ENCODE data around the gene MAEA.
"Not testable (repeated sequence)": the region's sequence is repeated elsewhere in the genome, so short reads cannot be mapped to it uniquely, and the experiment has no call there.

The MAEA gene

GRCh38 chr4:1321946-1322650, 32.4 kb downstream of the MAEA start:
- no peak for DNase-seq (ENCODE audit: low spot score)

DNA sequence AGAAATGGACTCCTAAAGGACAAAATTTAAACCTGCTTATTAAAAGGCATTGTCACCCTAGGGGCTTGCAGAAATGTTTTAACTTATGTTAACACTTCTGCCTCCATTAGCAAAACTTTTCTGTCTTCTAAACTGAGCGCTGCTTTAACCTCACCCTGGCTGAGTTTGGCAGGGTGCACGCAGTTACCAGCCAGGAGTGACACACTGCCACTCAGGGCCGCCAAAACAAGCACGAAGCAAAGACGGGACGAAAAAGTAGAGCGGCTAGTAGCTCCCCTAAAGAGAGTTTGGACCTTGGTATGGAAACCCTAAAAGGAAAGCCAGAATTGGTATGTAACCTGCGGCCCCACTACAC, 33.6 kb downstream of the MAEA start:
- DNase-seq (ENCODE audit: low spot score), result no peak

- no peak for DNase-seq (ENCODE audit: low spot score)
These were observed 34.1 kb downstream of the MAEA start for GRCh38 chr4:1323635-1324442.

DNA sequence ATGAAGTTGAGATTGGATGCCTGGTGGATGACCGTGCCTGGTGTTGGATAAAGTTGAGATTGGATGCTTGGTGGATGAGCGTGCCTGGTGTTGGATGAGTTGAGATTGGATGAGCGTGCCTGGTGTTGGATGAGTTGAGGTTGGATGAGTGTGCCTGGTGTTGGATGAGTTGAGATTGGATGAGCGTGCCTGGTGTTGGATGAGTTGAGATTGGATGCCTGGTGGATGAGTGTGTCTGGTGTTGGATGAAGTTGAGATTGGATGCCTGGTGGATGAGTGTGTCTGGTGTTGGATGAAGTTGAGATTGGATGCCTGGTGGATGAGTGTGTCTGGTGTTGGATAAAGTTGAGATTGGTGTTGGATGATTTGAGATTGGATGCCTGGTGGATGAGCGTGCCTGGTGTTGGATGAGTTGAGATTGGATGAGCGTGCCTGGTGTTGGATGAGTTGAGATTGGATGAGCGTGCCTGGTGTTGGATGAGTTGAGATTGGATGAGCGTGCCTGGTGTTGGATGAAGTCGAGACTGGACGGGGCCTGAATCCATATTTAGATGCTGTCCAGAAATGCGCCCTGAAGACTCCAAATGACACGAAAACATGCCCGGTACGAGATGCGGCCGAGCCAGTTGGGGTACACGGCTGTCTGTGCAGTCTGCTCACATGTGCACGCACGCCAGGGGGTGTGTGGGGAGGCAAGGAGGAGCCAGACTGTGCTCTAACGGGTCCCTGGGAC, 34.9 kb downstream of the MAEA start:
- not testable (repeated sequence) for DNase-seq (ENCODE audit: low spot score)

DNA sequence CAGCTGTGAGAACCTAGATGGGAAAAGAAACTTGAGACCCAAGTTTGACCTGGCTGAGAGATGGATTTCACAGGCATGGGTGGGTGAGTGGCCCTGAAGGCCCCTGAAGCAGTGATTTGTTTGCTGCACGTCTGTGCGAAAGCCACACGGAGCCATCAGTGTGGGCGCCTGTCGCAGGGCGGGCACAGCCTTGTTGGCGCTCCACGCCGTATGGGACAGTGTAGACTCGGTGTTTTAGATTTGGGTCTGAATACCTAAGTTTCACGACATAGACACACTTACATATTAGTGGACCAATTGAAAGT, 35.4 kb downstream of the MAEA start:
- no peak for DNase-seq (ENCODE audit: low spot score)

DNA sequence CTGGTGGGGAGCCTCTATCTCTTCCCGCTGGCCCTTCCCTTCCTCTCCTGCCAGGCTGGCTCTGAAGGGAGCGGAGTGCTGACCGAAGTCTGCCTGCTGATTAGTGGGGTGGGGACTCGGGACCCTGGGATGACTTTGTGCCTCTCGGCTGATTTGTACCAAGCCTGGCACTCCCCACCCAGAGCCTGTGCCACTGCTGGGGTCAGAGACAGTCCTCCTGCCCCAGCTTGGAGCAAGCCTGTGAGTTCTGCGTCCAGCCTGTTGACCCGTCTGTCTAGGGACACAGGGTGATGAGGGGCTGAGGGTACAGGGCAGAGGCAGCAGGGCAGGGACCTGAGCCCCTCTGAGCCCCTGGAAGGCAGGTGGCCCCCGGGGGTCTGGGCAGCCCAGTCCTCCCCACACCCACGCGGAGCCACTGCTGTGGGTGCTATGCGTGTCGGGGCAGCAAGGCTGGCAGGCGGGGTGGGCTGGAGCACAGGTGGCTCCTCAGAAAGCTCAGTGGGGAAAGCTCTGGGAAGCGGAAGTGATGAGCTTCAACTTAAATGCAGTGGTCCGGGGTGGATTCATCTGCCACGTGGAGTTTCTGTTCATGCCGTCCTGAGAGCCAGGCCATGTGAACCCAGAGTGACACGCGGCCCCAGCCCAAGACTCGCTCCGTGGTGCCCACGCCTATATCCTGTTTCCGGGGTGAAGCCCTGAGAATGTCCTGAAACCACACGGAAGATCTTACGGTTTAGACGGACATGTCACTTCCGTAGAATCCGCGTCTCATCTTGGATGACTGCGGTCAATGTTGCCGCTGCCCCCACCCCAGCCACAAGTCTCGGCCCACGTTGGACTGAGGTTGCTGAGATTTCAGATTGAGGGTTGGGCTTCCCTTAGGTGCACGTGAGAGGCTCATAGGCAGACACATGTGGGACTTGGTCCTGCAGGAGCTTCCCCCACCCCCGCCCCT, 36.3 kb downstream of the MAEA start:
- no peak for DNase-seq (ENCODE audit: low spot score)

- DNase-seq (ENCODE audit: low spot score), result no peak
These were observed 37.2 kb downstream of the MAEA start for GRCh38 chr4:1326751-1327525.

DNA sequence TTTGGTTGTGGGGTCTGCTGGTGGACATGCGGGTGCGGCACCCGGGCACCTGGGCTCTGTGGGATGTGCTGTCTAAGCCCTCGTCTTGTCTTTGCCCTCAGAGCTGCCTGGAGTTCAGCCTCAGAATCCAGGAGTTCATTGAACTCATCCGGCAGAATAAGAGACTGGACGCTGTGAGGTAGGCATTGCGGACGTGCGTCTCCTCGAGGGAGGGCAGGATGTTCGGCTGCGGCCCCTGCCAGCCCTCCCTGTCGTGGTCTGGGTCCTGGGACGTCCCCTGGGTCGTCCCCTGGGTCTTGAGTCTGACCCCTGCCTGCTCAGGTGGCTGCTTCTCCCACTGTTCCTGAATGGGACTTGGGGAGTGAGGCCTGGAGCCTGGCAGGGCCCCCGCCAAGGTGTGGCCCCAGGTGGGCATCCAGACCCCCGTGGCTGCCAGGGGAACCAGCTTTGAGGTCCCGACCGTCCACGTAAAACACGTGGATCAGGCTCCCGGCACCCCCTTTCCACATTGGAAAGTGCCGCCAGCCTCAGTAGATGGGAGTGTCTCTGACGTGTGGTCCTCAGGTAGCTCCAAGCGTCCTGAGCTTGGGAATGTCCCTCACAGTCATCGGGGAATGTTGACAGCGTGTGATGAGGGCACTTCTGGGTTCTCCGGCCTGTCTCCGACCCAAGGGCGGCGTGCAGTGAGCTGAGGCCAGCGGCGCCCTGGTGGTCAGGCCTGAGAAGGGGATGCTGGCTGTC, 38.0 kb downstream of the MAEA start:
- DNase-seq (ENCODE audit: low spot score), result no peak

DNA sequence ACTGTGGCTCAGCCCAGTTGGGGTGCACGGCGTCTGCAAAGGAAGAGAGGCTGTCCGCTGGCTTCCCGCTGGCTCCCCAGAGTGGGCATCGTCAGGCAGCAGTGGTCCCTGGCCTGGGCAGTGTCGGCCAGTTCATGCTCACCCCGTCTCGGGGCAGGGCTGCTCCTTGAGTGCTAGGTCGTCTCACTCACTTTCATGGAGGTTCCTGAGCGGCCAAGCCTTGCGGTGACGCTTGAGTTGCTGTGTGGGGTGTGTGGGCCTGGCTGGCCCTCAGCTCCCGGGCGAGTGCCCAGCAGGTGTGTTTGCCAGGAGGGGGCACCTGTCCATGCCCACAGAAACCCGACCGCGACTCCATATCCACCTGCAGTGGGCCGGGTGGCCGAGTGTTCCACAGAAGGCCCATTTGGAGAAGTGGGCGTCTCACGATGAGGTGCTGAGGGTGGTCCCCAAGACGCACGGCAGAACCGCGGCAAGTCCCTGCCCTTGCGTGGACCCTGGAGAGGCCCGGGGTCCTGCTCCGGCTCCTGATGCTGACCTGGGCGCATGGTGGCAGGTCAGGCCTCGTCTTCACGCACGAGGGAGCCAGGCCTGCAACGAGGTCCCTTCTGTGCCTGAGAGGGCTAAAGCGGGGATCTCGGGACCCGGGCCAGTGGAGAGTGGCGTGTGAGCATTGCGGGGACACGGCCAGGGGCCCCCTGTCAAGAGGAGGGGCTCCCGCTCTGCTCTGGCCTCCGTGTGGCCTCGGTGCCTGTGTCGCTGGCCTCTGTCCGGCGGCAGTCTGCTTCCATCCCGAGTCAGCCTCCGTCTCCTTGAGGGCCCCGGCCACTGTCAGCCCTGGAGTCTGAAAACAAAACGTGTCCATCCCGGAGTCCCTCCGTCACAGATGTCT, 38.8 kb downstream of the MAEA start:
- DNase-seq (ENCODE audit: low spot score), result no peak

DNA sequence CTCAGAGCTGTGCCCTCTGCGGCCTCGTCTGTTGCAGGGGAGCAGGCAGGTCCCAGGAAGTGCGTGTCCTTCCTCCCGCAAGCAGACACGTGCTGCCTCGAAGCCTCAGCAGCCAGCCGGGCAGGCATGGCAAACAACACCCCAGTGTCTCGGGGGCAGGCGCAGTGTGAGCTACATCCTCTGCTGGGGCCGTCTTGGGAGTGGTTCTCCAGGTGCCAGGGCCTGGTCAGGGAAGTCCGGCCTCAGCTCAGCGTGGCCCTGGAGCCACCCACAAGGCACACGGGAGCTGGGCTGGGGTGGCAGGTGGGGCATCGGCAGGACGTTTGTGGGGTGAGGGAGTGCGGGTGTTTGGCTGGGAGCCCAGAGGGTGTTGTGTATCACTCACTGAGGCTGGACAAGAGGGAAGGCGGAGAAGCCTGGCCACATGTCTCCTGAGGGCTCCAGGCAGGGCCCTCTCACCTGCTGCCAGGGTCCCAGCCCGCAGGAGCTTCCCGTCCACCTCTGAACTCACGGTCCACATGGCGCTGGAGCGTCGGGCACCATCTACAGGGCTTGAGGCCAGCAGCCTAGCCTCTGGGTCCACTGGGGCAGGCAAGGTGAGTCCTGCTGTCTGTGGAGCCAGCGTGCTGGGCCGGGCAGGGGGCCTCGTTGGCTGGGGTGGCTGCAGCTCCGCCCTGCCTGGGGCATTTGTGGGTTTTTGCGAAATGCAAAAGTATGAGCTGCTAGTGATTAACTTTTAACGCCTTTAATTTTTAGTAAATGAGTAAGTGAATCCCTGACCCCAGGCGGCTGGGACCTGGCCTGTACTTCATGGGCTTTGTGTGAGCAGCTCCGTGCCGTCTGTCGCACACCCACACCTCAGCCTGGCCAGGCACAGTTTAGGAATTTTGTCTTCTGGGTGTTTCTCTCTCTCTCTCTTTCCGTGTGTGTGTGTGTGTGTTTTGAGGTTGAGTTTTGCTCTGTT, 40.0 kb downstream of the MAEA start:
- DNase-seq (ENCODE audit: low spot score), result no peak

DNA sequence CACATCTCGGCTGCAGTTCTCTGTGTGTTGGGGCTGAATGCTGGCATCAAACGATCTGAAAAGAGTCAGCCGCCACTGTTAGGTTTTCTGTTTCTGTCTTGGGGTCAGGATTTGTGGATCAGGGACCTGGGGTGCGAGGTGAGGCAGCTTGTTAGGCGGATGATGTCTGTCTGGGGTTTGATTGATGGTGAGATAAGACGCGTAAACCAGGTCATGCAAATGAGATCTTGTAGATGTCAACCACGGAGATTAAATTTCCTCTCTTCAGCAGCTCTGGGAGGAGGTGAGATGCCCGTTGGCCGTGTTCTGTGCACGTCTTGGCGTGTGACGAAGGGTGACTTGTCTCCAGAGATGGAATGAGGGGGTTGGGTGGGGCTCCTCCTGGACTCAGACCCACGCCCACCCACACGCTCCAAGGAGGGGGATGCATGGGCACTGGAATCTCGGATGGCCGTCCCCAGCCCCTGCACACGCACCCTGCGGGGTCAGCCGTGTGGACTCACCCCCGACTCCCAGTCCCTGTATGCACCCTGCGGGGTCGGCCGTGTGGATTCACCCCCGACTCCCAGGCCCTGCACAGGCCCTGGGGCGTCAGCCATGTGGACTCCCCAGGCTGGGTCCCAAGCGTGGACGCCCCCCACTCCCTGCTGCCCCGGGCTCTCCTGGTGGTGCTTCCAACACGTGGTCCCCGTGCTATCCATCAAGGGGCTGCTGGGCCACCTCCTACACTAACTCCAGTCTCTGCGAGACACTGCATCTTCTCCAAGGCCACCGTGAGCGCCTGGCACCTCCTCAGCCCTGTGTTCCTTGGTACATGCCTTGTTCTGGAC, 41.3 kb downstream of the MAEA start:
- DNase-seq (ENCODE audit: low spot score), result no peak

DNA sequence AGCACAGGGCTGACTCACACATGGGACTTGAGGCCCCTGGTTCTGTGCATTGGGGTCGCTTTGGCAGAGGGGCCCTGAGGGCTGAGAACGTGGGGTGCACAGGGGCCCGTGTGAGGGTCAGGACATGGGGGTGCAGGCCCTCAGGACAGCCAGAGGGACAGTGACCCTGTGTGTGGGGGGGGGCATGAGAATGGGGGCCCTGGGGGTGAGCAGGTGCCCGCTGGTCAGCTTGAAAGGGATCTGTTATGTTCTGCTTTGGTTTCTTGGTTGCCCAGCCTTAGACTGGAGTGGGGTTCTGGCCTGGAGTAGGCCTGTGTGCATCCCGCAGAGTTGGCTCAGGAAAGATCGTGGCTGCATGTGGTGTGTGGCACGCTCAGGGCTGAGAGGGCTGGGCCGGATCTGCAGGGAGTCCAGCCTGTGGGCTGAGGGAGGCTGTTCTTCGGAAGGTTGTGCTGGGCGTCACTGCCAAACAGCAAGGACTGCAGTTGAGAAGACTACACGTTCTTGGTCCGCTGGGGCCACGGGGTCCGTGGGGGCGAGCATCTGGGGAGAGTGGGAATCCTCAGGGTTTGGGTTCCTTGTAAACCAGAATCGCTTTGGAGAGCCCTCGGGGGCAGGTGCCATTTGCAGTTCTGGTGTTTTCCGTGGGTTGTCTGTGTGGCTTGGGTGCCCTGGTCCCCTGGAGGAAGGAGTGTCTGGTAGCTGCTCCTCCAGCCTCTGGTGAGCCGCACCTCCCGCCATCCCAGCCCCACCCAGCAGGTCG, 42.1 kb downstream of the MAEA start:
- no peak for DNase-seq (ENCODE audit: low spot score)

DNA sequence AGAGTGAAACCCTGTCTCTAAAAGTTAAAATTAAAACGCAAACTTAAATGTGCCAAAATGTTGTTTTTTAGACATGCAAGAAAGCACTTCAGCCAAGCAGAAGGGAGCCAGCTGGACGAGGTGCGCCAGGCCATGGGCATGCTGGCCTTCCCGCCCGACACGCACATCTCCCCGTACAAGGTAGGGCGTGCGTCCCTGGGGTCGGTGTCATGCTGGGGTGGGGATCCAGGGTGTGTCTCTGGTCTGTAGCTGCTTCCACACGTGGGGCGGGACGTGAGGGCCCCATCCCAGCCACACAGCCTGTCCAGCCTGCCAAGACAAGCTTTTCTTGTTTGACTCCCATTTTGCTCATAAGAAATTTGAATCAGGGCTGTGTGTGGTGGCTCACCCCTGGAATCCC, 43.0 kb downstream of the MAEA start:
- DNase-seq (ENCODE audit: low spot score), result no peak

DNA sequence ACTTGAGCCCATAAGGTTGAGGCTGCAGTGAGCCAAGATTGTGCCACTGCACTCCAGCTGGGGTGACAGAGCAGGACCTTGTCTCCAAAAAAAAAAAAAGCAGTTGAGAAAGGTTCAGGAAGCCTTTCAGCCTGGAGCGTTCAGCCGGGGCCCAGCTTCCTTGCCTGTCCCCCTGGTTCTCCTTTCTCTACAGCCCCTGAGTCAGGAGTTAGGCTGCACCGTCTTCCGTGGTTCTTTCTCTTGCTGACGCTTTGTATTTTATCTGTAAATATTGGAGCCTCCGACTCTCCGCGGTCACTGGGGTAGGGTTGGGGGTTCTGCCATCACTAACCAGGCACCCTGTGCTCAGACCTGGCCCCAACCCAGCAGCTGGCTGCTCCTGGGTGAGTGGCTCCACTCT, 43.6 kb downstream of the MAEA start:
- DNase-seq (ENCODE audit: low spot score), result no peak

DNA sequence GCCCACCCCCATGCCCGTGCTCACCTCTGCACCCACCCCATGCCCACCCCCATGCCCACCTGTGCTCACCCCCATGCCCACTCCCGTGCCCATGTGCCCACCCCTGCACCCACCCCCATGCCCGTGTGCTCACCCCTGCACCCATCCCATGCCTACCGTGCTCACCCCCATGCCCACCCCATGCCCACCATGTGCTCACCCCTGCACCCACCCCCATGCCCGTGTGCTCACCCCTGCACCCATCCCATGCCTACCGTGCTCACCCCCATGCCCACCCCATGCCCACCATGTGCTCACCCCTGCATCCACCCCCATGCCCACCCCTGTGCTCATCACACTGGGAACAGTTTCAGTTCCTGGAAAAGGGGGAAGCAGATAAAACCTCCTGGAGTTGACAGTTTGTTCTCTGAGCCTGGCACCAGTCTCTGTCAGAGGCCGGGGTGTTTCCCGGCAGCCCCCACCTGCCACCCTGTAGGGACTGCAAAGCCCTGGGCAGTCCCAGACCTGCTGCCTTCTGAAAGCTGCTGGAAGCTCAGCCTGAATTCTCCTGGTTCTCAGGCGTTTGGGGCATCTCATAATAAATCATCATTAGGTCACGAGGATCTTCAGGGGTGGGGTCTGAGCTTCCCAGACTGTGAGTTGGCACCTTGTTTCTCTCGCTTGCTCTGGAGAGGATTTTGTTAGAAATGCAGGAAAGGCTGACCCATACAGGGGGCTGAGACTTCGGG, 44.3 kb downstream of the MAEA start:
- DNase-seq (ENCODE audit: low spot score), result not testable (repeated sequence)

- DNase-seq (ENCODE audit: low spot score), result no peak
These were observed 44.8 kb downstream of the MAEA start for GRCh38 chr4:1334579-1334895.
